NCI-H1694 (cell line): ENCODE measurements around the gene FAM78B.

Experiments used
- DNase-seq: peaks from one replicate; lab custom pipeline; 2025; lab: John Stamatoyannopoulos, UW

FAM78B gene

GRCh38 chr1:166064313-166064926 lies 102.4 kb downstream of the FAM78B start:
- DNase-seq = no peak

DNA sequence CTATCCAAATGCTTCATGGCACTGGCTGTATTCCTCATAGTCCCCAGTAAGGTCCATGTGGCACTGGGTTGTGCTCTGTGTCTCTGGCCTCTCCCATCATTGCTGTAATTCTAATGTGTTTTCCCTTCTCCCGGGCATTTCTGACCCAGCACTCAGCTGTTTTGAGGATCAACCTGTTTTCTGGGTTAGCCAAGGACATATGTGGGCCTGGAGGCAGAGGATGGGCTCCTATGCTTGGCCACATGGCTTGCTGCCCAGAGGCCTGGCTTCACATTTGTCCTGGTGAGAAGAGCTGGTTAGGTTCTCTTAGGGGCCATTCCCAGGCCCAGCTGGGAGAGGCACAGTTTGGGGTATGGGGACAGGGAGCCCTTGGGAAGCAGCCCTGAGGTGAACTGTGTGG lies 103.1 kb downstream of the FAM78B start:
- no peak for DNase-seq

DNA sequence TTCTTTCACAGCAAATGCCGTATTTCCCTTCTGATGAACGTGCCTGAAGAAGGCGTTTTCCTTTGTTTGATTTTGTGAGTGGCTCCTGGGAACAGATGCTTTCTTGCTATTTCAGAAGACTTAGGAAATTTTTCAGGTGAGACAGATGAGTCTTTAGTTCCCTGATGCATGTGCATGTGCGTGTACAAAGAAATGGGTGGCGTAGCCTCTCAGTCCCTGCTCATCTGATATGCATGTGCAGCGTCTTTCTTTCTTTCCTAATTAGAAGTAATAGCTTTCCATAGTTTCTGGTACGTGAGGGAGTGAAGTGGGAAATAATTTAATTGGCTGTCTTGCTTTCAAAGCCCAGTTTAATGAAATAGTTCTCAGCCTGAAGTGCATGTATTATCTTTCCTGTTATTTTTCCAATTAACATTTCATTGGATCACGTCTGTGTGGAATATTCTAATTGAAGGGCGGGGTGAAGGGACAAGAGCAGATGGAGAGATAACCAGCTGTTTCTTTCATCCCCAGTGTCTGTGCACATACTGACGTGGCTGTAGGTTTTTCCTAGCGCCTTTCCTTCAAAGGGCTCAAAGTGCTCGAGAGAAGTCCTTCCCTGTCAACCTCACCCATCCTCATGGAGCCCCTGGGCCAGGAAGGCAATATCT lies 104.3 kb downstream of the FAM78B start:
- DNase-seq = peak; percentile 87

DNA sequence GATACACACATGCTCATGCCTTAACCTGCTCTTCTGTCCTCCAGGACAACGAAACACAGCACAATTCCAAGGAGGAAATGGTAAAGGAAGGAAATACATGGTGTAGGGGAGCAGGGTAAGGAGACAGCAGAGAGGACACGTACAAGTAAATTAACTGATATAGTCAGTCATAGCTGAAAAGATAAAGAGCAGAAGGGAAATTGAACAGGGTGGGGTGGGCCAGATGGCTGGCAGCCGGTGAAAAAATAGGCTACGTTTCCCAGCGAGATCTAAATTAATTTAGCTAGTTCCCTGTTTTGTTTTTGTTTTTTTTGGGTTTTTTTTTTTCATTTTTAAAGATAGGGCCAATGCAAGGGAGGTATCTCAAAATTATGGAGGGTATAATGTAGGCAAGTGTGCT lies 109.2 kb downstream of the FAM78B start:
- DNase-seq = peak; percentile 65

DNA sequence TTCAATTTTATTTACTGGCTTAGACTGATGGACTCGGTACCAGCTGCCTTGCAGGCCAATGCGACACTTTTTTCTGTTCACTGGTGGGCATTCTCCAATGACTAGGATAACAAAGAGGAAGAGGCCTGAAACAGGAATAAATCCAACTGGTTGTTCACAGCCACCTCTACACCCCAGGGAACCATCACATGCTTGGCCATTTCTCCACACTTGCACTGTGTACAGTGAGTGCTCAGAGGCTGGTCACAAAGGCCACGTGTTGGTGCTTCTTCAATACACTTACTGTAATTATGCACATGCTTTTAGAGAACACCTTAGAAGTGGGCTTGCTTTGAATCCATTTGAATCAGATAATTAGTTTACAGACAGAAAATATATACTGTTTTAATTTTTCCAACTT lies 113.4 kb downstream of the FAM78B start:
- no peak for DNase-seq

DNA sequence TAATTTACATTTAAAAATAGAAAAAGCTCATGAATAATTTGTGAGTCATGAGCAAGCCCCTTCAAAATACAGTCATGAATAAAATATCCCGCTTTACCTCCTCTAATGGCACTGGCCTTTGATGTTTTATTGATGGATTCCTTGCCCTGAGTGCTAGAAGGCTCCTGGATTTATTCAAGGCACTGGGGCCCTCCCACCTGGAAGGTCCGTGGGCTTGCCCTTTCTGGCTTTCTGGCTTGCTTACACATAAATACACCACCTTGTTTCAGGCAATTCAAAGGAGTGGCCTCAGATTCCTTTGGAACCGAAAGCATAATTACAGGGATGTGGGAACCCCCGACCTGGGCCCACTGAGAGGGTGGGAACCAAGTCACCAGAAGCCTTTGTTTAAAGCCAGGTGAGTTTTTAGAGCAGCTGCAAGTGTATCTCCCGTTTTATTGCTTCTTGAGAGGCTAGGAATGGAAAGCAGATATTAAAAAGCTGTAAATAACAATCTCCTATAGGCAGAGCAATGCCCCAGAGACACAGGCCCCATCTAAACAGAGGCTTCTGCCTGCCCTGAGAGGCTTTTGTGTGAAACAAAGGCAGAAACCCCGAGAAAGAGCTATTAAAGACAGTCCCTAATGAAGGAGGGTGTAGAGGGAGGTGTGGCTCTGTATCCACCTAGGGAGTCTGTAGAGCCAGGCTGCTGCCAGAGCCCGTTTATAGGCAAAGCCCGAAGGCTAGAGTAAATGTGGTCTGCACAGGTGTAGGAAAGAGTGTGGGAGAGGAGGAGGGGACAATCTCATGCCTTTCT lies 126.4 kb downstream of the FAM78B start:
- DNase-seq = no peak

DNA sequence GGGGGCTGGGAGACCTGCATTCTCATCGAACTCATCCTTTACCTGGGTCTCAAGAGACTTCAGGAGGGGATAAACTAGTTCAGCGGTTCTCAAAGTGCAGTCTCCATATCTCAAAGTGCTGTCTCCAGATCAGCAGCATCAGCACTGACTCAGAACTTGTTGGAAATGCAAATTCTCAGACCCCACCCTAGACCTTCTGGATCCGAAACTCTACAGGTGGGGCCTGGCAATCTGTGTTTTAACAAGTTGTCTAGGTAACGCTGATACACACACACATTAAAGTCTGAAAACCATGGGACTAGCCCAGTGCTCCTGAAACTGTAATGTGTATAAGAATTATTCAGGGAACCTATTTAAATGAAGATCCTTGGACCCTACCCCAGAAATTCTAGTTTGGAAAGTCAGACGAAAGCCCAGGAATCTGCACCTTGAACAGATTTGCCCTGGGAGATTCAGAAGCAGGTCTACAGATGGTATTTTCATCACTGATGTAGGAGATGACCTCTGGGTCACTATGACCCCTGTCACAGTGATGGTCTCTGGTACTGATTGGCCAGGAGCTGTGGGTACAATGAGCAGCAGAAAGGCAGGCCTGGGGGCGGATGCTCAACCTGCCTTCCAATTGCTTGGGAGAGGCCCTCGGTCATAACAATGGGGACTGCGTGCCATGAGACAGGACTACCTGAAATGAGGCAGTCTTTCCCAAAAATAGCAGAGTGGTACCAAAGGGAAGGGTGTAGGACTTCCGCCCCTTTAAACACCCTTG lies 127.2 kb downstream of the FAM78B start:
- DNase-seq = no peak

DNA sequence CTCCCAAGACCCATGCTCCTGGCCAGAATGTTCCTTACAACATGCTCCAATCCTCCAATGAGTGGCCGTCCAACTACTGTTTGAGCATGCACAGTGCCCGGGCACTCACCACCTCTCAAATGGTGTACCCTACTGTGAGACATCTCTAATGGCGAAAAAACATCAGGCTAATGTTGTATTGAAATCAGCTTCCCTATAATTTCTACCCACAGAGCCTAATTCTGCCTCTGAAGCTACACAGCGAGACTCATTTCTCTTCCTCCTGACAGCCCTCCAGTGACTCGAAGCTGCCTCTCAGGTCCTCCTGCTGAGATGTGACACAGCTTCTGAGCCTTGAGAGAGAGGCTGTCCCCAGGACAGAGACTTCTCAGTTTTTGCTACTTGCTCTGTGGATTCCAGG lies 130.7 kb downstream of the FAM78B start:
- no peak for DNase-seq

DNA sequence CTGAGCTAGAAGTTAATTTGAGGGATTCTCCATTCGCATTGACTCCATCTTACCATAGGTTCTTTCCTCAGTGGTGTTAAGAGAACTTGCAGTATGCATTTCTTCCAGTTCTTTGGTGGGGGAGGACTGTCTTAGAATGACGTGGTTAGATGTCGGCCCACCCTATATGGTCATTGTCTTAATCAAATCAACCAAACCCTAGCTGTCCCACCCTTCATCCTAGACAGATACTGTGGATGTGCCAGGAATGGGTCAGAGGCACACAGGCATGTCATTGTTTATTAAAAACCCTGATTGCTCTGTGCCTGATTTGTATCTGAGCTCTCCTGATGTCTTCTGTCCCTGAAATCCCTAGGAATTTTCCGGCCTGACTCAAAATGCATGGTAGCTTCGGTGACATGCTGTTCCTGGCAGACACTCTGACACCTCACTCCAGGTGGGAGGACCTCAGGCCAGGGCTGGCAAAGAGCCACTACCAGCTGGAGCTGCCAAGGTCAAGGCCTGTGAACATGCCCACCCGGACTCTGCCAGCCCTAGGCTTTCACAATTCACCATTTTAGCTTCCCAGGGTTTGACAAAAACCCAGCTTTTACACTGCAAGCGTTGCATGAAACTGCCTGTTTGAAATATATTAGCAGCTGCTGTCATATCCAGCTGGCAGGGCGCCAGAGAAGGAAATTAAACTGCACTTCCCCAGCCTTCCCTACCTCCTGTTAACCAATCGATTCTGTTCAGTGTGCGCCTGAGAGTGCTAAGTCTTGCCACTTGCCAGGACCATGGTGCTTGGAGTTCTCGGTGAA lies 134.0 kb downstream of the FAM78B start:
- peak; percentile 98 for DNase-seq

DNA sequence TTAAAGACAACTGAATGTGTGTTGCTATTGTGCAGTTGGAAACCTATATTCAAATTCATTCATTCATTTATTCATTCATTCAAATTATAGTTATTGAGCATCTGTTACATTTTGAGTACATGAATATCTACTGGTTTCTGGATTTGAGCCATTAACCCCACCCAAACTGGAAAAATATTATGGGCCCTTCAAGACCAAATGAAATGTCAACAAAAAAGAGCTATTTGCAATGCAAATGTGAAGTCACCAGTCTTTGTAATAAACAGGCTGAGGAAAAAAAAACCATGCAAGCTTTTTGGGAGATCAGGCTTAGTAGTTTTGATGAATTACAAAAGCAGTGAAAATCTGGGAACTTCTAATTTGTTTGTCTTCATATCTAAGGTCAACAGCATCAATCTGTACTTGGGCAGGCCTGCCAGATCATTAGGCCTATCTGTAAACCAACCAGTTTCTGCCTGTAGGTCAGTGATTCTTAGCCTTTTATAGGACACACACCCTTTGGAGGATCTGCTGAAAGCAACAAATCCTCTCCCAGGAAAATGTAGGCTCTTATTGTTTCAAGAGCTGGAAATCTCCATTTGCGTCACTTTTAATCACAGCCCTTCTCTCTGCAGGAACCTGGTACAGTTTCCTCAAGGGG lies 134.7 kb downstream of the FAM78B start:
- peak; percentile 27 for DNase-seq

GRCh38 chr1:166029196-166029945 lies 137.4 kb downstream of the FAM78B start:
- DNase-seq = no peak

DNA sequence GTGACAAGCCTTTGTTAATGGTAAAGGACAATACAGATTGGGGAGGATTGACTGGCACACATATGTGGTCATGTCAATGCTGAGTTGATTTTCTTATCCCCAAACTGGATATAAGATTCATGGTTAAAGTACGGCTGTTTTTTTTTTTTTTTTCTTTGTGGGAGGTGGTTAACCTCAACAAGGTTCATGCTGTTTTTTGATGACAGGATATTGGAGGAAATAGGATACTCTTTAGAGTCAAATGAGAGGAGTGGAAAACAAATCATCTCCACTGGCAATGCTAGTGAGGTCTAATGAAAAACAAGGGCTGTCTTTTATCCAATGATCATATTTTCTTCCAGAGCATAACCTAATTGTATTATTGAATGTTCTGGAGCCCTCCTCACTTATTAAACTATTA lies 140.2 kb downstream of the FAM78B start:
- no peak for DNase-seq

DNA sequence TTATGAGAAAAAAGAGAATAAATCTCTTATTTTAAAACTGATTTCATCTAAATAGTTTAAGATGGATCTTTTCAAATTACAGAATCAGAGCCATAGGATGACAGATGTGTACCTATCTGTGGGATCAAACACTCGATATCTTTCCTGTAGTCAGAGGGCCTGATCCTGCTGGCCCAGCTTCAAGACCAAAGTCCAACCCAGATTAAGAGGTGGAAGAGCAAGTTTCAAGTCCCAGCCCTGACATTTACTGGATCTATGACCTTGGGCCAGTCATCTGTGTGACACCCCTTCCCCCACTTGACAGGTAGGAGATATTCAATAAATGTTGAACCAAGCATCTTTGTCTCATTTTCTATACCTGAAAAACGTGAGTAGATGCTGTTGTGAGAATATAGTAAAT lies 140.7 kb downstream of the FAM78B start:
- no peak for DNase-seq

DNA sequence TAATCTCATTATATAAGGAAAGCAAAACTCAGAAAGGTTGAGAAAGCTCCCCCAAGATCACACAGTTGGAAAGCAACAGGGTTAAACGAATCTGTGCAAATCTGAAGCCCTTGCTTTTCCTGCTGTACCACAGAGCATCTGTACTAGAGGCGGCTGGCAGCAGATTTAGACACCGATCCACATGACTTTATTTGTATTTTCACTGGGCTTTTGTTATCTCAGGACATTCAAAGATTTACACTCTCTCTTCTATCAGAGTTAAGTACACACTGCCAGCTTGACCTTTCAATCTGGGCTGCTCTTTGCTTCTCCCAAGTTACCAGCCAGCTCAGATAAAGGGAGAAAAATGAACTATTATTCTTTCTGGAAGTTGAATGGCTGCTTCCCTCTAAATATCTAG lies 146.6 kb downstream of the FAM78B start:
- DNase-seq = no peak
